ENCODE data around the gene TRIM65. TPM values are rescaled to one million over a fixed set of nuclear protein-coding genes. Genes with fewer than 3 reads are reported as not detected.

TRIM65 gene
- total and polyA plus RNA-seq, 2 of the 13 experiments (the other 11 are each of a cell fraction or from before 2014, with no cell fraction given): 10.3 to 22.4 TPM

DNA sequence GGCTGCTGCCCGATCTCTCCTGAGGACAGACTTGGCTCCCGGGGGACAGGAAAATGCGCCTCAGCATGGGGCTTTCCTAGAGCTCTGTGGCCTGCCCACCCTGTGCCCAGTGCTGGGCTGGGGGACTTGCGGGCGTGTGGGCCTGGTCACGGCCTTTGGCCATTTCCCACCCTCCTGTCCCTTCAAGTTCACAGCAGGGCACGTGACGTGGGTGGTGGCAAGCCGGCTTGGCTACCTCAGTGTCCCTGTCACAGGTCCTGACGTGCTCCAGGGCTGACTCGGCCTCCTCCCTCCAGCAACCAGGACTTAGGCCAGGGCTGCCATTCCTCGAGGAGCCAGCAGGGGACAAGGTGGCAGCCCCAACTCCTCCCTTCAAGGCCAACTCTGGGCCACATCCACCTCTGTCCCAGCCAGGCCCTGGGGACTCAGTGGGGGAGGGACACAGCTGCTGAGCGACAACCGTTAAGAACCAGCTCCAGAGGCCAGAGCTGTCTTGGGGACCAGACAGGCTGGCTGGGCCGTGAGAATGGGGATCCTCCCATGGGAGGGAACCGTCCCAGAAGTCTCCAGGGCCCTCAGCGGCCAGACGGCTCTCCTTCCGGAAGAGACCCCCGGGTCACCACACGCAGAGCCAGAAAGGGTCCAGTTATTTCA is 51.6 kb downstream of the TRIM65 start (continued):
- no peak for TF ChIP-seq ZBTB14 (CRISPR knock-in tag; IDR thresholded peaks at IDR 0.05)
- TF ChIP-seq ZNF720 (CRISPR knock-in tag; IDR thresholded peaks at IDR 0.05): no peak
- peak; percentile 25 for TF ChIP-seq ZNF335 (CRISPR knock-in tag; IDR thresholded peaks at IDR 0.05)
- TF ChIP-seq DR1 (CRISPR knock-in tag; IDR thresholded peaks at IDR 0.05): no peak
- TF ChIP-seq TCF12 (IDR thresholded peaks at IDR 0.05): no peak
- TF ChIP-seq TCF12 (CRISPR knock-in tag; IDR thresholded peaks at IDR 0.05): no peak
- peak; percentile 98 for TF ChIP-seq AGO2 (optimal IDR thresholded peaks at IDR 0.05; ENCODE audit: low read depth, low read length)
- no peak for TF ChIP-seq ZHX1 (CRISPR knock-in tag; IDR thresholded peaks at IDR 0.05; ENCODE audit: low read depth)
- no peak for TF ChIP-seq REL (CRISPR knock-in tag; conservative IDR thresholded peaks at IDR 0.05)
- TF ChIP-seq CENPX (CRISPR knock-in tag; IDR thresholded peaks at IDR 0.05): no peak
- TF ChIP-seq SP1 (IDR thresholded peaks at IDR 0.05): no peak
- peak; percentile 75 for TF ChIP-seq SP1 (CRISPR knock-in tag; IDR thresholded peaks at IDR 0.05)
- no peak for TF ChIP-seq HCFC1 (IDR thresholded peaks at IDR 0.05; ENCODE audit: low read depth, low read length)
- no peak for TF ChIP-seq ZNF616 (CRISPR knock-in tag; IDR thresholded peaks at IDR 0.05; ENCODE audit: low read depth)
- TF ChIP-seq CEBPG (CRISPR knock-in tag; IDR thresholded peaks at IDR 0.05): no peak
- TF ChIP-seq SP2 (CRISPR knock-in tag; IDR thresholded peaks at IDR 0.05): no peak; the same call in 1 of the 2 replicates
- no peak for TF ChIP-seq KLF11 (CRISPR knock-in tag; IDR thresholded peaks at IDR 0.05)
- no peak for TF ChIP-seq HNRNPLL (IDR thresholded peaks at IDR 0.05; ENCODE audit: low read depth, low read length, poor library complexity, severe bottlenecking)
- TF ChIP-seq GMEB2 (CRISPR knock-in tag; IDR thresholded peaks at IDR 0.05; ENCODE audit: low read depth): no peak
- TF ChIP-seq ZNF292 (CRISPR knock-in tag; IDR thresholded peaks at IDR 0.05; ENCODE audit: borderline replicate concordance, low read depth): peak; percentile 76; the same call in 1 of the 2 replicates
- TF ChIP-seq, protein P1, sequence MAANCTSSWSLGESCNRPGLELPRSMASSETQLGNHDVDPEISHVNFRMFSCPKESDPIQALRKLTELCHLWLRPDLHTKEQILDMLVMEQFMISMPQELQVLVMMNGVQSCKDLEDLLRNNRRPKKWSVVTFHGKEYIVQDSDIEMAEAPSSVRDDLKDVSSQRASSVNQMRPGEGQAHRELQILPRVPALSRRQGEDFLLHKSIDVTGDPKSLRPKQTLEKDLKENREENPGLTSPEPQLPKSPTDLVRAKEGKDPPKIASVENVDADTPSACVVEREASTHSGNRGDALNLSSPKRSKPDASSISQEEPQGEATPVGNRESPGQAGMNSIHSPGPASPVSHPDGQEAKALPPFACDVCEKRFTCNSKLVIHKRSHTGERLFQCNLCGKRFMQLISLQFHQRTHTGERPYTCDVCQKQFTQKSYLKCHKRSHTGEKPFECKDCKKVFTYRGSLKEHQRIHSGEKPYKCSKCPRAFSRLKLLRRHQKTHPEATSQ (CRISPR knock-in tag; IDR thresholded peaks at IDR 0.05; ENCODE audit: borderline replicate concordance): no peak
- no peak for TF ChIP-seq TEF (CRISPR knock-in tag; IDR thresholded peaks at IDR 0.05)
- TF ChIP-seq ATAD3A (CRISPR knock-in tag; IDR thresholded peaks at IDR 0.05): no peak
- no peak for TF ChIP-seq EHMT2 (IDR thresholded peaks at IDR 0.05; ENCODE audit: borderline replicate concordance, low read depth, low read length)
- TF ChIP-seq RFX5 (IDR thresholded peaks at IDR 0.05; ENCODE audit: low read depth, low read length): no peak

Measured in HepG2 (cell line).